IMR-90 (cell line): ENCODE data around the gene PPP1R12B. TPM values are rescaled to one million over a fixed set of nuclear protein-coding genes. Genes with fewer than 3 reads are reported as not detected.

Experiments
- ATAC-seq: fragments of 200-7000 bp; cut with Tn5 transposase; 2 replicates; pipeline ENCODE4 v1.9.1; 2020; ENCODE audit warnings: low read depth, mild to moderate bottlenecking, moderate library complexity
- BruUV-seq: library from RNA; stranded (reverse); fragments of 400-500 nt; replicated peaks from 2 replicates; lab custom pipeline; 2021; lab: Mats Ljungman, UMichigan
- CTCF ChIA-PET: fragments of 300-600 bp; formaldehyde crosslinking; extraction: SDS; loops from one replicate; lab custom pipeline; 2021; ENCODE audit warnings: antibody characterized with exemption; lab: Yijun Ruan, JAX
- POLR2A ChIA-PET: fragments of 300-600 bp; sonication (Branson Sonifier 250); formaldehyde crosslinking; loops from one replicate; lab custom pipeline; 2022; ENCODE audit warnings: antibody characterized with exemption; ENCODE audit not compliant: unreplicated experiment; lab: Charles Lee
- DNase-seq: peaks from one replicate; pipeline ENCODE4 v3.0.0; 2013
- H2AFZ ChIP-seq: replicated peaks from 2 replicates; pipeline ENCODE3; 2013; ENCODE audit warnings: low read length, mild to moderate bottlenecking; ENCODE audit not compliant: poor library complexity
- H2AK5ac ChIP-seq: 2 replicates; pipeline ENCODE4 v1.6.1; 2013; ENCODE audit warnings: low read depth, low read length, inconsistent platforms
- H2AK9ac ChIP-seq: replicated peaks from 2 replicates; pipeline ENCODE3; 2013; ENCODE audit warnings: mild to moderate bottlenecking, low read depth, low read length, moderate library complexity; ENCODE audit not compliant: poor library complexity
- H2BK120ac ChIP-seq: 2 replicates; pipeline ENCODE4 v1.6.1; 2013; ENCODE audit warnings: low read depth, low read length, inconsistent platforms
- H2BK15ac ChIP-seq: 3 replicates; pipeline ENCODE4 v1.6.1; 2013; ENCODE audit warnings: low read depth, low read length, inconsistent platforms
- H2BK20ac ChIP-seq: 2 replicates; pipeline ENCODE4 v1.6.1; 2013; ENCODE audit warnings: low read depth, mild to moderate bottlenecking, inconsistent platforms, low read length, moderate library complexity
- H2BK5ac ChIP-seq: 2 replicates; pipeline ENCODE4 v1.6.1; 2013; ENCODE audit warnings: mild to moderate bottlenecking, low read depth, low read length, inconsistent platforms; ENCODE audit not compliant: poor library complexity, severe bottlenecking
- H3K14ac ChIP-seq: replicated peaks from 2 replicates; pipeline ENCODE4 v1.6.1; 2013; ENCODE audit warnings: low read depth, low read length, inconsistent platforms
- H3K18ac ChIP-seq: 2 replicates; pipeline ENCODE4 v1.6.1; 2013; ENCODE audit warnings: low read depth, low read length, control low read depth
- H3K23ac ChIP-seq: 2 replicates; pipeline ENCODE4 v1.6.1; 2013; ENCODE audit warnings: low read depth, low read length, inconsistent platforms
- H3K27ac ChIP-seq: 2 replicates; pipeline ENCODE4 v1.5.1; 2013; ENCODE audit warnings: mild to moderate bottlenecking, control low read depth, low read length; ENCODE audit not compliant: insufficient read depth
- H3K27me3 ChIP-seq: 2 replicates; pipeline ENCODE4 v1.6.1; 2013; ENCODE audit warnings: low read length; ENCODE audit not compliant: control insufficient read depth, insufficient read depth
- H3K36me3 ChIP-seq: 2 replicates; pipeline ENCODE4 v1.6.1; 2013; ENCODE audit warnings: low read length, mixed read lengths; ENCODE audit not compliant: control insufficient read depth, insufficient read depth
- H3K4ac ChIP-seq: 2 replicates; pipeline ENCODE4 v1.6.1; 2013; ENCODE audit warnings: low read depth, low read length, inconsistent platforms
- H3K4me1 ChIP-seq: 2 replicates; pipeline ENCODE4 v1.6.1; 2013; ENCODE audit warnings: low read length, mixed read lengths; ENCODE audit not compliant: control insufficient read depth, insufficient read depth
- H3K4me2 ChIP-seq: 2 replicates; pipeline ENCODE4 v1.6.1; 2013; ENCODE audit warnings: low read depth, mild to moderate bottlenecking, control low read depth, low read length, moderate library complexity
- H3K4me3 ChIP-seq: 2 replicates; pipeline ENCODE4 v1.5.1; 2013; ENCODE audit warnings: low read depth, mild to moderate bottlenecking, control low read depth, low read length, moderate library complexity; ENCODE audit not compliant: insufficient read depth
- H3K56ac ChIP-seq: 2 replicates; pipeline ENCODE4 v1.6.1; 2013; ENCODE audit warnings: low read length, inconsistent platforms; ENCODE audit not compliant: insufficient read depth; ENCODE audit errors: extremely low read depth
- H3K79me1 ChIP-seq, 2 experiments: 2 replicates each; pipeline ENCODE4 v1.6.1; 2013; ENCODE audit warnings: low read length in 2 of 2, inconsistent platforms in 1 of 2, low read depth in 1 of 2
- H3K9ac ChIP-seq: 2 replicates; pipeline ENCODE4 v1.6.1; 2013; ENCODE audit warnings: low read depth, low read length, control low read depth
- H3K9me1 ChIP-seq: 2 replicates; pipeline ENCODE4 v1.6.1; 2013; ENCODE audit warnings: low read length, inconsistent platforms; ENCODE audit not compliant: insufficient read depth
- H3K9me3 ChIP-seq: 2 replicates; pipeline ENCODE4 v1.6.1; 2013; ENCODE audit warnings: low read length; ENCODE audit not compliant: control insufficient read depth, insufficient read depth
- H4K20me1 ChIP-seq: 2 replicates; pipeline ENCODE4 v1.6.1; 2013; ENCODE audit warnings: low read length, inconsistent platforms; ENCODE audit not compliant: insufficient read depth
- H4K5ac ChIP-seq: 2 replicates; pipeline ENCODE4 v1.6.1; 2013; ENCODE audit warnings: mild to moderate bottlenecking, low read depth, low read length, control low read depth
- H4K8ac ChIP-seq, 2 experiments: 2 replicates each; pipeline ENCODE4 v1.6.1; 2013; ENCODE audit warnings: low read depth in 2 of 2, low read length in 2 of 2, control low read depth in 1 of 2, inconsistent platforms in 1 of 2
- H4K91ac ChIP-seq: 2 replicates; pipeline ENCODE4 v1.6.1; 2013; ENCODE audit warnings: low read depth, low read length, inconsistent platforms; ENCODE audit not compliant: insufficient read depth
- BHLHE40 ChIP-seq: fragments of 150-350 bp; IDR thresholded peaks from 2 replicates; pipeline ENCODE4 v1.6.1; 2016; ENCODE audit warnings: mild to moderate bottlenecking, low read depth, low read length
- CEBPB ChIP-seq: IDR thresholded peaks from 2 replicates; pipeline ENCODE4 v1.6.1; 2012; ENCODE audit warnings: low read depth, low read length, improper control_type of control experiment
- CHD1 ChIP-seq: IDR thresholded peaks from 2 replicates; pipeline ENCODE4 v1.6.1; 2012; ENCODE audit warnings: low read depth, low read length, improper control_type of control experiment
- CTCF ChIP-seq: conservative IDR thresholded peaks from 2 replicates; pipeline ENCODE4 v1.5.1; 2012; ENCODE audit warnings: mild to moderate bottlenecking, low read depth, low read length, improper control_type of control experiment
- FOS ChIP-seq: fragments of 150-350 bp; IDR thresholded peaks from 2 replicates; pipeline ENCODE4 v1.6.1; 2016; ENCODE audit warnings: low read depth, low read length
- MAFK ChIP-seq: IDR thresholded peaks from 2 replicates; pipeline ENCODE4 v1.6.1; 2012; ENCODE audit warnings: low read depth, low read length, improper control_type of control experiment
- MAZ ChIP-seq: IDR thresholded peaks from 2 replicates; pipeline ENCODE4 v1.6.1; 2012; ENCODE audit warnings: low read depth, mild to moderate bottlenecking, low read length, improper control_type of control experiment, moderate library complexity, borderline replicate concordance
- MXI1 ChIP-seq: IDR thresholded peaks from 2 replicates; pipeline ENCODE4 v1.6.1; 2012; ENCODE audit warnings: low read depth, mild to moderate bottlenecking, low read length, moderate library complexity, borderline replicate concordance
- NFE2L2 ChIP-seq: fragments of 150-350 bp; IDR thresholded peaks from 2 replicates; pipeline ENCODE4 v1.6.1; 2016; ENCODE audit warnings: low read depth, mild to moderate bottlenecking, low read length
- POLR2A ChIP-seq: IDR thresholded peaks from 2 replicates; pipeline ENCODE4 v1.6.1; 2012; ENCODE audit warnings: mild to moderate bottlenecking, low read depth, low read length
- RAD21 ChIP-seq: IDR thresholded peaks from 2 replicates; pipeline ENCODE4 v1.6.1; 2012; ENCODE audit warnings: low read length, improper control_type of control experiment
- RCOR1 ChIP-seq: IDR thresholded peaks from 2 replicates; pipeline ENCODE4 v1.6.1; 2012; ENCODE audit warnings: mild to moderate bottlenecking, low read length, improper control_type of control experiment; ENCODE audit not compliant: insufficient replicate concordance
- RFX5 ChIP-seq: IDR thresholded peaks from 2 replicates; pipeline ENCODE4 v1.8.0; 2012; ENCODE audit warnings: low read depth, mild to moderate bottlenecking, low read length, moderate library complexity
- SMC3 ChIP-seq: fragments of 150-350 bp; IDR thresholded peaks from 2 replicates; pipeline ENCODE4 v1.6.1; 2016; ENCODE audit warnings: low read depth, mild to moderate bottlenecking, antibody characterized with exemption, low read length, moderate library complexity
- WGBS, 2 experiments: methylation state at CpG; one replicate each; pipeline versions ENCODE4 v1.1.5 to v1.1.7; 2013; ENCODE audit warnings: missing lambda C conversion rate in 2 of 2; ENCODE audit not compliant: insufficient read length in 1 of 2; ENCODE audit errors: extremely low coverage in 2 of 2; 5-methylcytosine and 5-hydroxymethylcytosine counted together
- dilution Hi-C: fragments of 300-500 bp; cut with HindIII; formaldehyde crosslinking; loops from one replicate; pipeline ENCODE4 v1.14.3; 2018; ENCODE audit warnings: low sequenced_read_pairs; ENCODE audit not compliant: unreplicated experiment
- in situ Hi-C: fragments of 300-500 bp; cut with MboI; formaldehyde crosslinking; loops from 3 replicates; pipeline ENCODE4 v1.14.3; 2019; ENCODE audit warnings: low sequenced_read_pairs, inconsistent platforms, mixed read lengths
- intact Hi-C: fragments of 100-400 bp; cut with micrococcal nuclease; formaldehyde crosslinking; loops from 2 replicates; pipeline ENCODE4 v1.10.0; 2022
- polyA plus RNA-seq, 3 experiments: library from polyadenylated mRNA; depleted of rRNA; stranded (reverse); fragments of >200 nt; gene quantifications; 2 replicates each; pipeline ENCODE4 v1.2.3, GENCODE V29; 2012; ENCODE audit warnings: low replicate concordance in 1 of 3
- total RNA-seq: library from RNA; depleted of rRNA; stranded (reverse); fragments of >200 nt; gene quantifications from 2 replicates; pipeline ENCODE4 v1.2.3, GENCODE V29; 2012
- TF ChIP-seq, protein P1 (sequence below): fragments of 150-350 bp; IDR thresholded peaks from 2 replicates; pipeline ENCODE4 v1.6.1; 2016; ENCODE audit warnings: low read depth, mild to moderate bottlenecking, low read length, moderate library complexity, borderline replicate concordance
- TF ChIP-seq, protein P2 (sequence below): fragments of 150-350 bp; IDR thresholded peaks from 2 replicates; pipeline ENCODE4 v1.6.1; 2017; ENCODE audit warnings: mild to moderate bottlenecking, antibody characterized with exemption, low read length, low read depth

Gene PPP1R12B
- total and polyA plus RNA-seq, 2 of the 4 experiments (the other 2 are of a cell fraction), result 8.5 to 12.0 TPM

DNA sequence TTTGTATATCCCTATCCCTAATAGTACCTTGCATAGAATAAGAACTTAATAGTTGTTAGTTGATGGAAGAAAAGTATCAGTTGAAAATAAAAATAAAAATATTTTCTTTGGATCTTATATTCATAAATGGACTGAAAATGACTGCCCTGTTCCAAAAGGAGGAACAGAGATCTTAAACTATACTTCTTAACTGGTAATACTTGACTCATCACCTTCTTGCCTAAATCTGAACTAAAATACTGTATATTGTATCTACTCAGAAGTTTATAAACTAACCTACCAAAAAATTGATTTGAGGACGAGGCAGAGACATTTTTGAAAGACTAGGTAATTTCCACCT lies 182.9 kb downstream of the PPP1R12B start:
- no peak for TF ChIP-seq SMC3
- no peak for TF ChIP-seq MAZ
- TF ChIP-seq CHD1, result no peak
- no peak for TF ChIP-seq BHLHE40
- no peak for TF ChIP-seq MAFK
- TF ChIP-seq FOS, result no peak
- TF ChIP-seq RAD21, result no peak
- TF ChIP-seq, protein P1, sequence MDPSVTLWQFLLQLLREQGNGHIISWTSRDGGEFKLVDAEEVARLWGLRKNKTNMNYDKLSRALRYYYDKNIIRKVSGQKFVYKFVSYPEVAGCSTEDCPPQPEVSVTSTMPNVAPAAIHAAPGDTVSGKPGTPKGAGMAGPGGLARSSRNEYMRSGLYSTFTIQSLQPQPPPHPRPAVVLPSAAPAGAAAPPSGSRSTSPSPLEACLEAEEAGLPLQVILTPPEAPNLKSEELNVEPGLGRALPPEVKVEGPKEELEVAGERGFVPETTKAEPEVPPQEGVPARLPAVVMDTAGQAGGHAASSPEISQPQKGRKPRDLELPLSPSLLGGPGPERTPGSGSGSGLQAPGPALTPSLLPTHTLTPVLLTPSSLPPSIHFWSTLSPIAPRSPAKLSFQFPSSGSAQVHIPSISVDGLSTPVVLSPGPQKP, result no peak
- TF ChIP-seq RCOR1, result no peak
- TF ChIP-seq CTCF, result no peak
- TF ChIP-seq, protein P2, sequence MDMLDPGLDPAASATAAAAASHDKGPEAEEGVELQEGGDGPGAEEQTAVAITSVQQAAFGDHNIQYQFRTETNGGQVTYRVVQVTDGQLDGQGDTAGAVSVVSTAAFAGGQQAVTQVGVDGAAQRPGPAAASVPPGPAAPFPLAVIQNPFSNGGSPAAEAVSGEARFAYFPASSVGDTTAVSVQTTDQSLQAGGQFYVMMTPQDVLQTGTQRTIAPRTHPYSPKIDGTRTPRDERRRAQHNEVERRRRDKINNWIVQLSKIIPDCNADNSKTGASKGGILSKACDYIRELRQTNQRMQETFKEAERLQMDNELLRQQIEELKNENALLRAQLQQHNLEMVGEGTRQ, result no peak
- no peak for TF ChIP-seq MXI1
- no peak for TF ChIP-seq CEBPB
- no peak for TF ChIP-seq POLR2A
- TF ChIP-seq NFE2L2, result no peak
- TF ChIP-seq RFX5, result no peak
- Histone ChIP-seq H4K20me1 (no peaks in the 10 kb centered on the region), H4K8ac (peak overlapping the region in 1 of 2 experiments; percentile 52; a peak in 2 of 4 replicates), H4K5ac (no peak overlapping the region; the same call in 1 of the 2 replicates), H3K9ac (no peak overlapping the region), H2AK9ac (no peak overlapping the region), H3K4me3 (no peak overlapping the region), H3K56ac (no peak overlapping the region), H3K27ac (no peak overlapping the region), H2AK5ac (no peak overlapping the region), H3K14ac (no peak overlapping the region), H3K4ac (no peak overlapping the region), H4K91ac (no peak overlapping the region), H3K9me1 (no peaks in the 10 kb centered on the region; the same call in 1 of the 2 replicates), H2AFZ (no peak overlapping the region), H3K27me3 (no peaks in the 10 kb centered on the region), H3K9me3 (no peaks in the 10 kb centered on the region), H2BK15ac (no peak overlapping the region), H3K36me3 (no peaks in the 10 kb centered on the region), H2BK120ac (no peak overlapping the region), H3K79me1 (no peaks in the 10 kb centered on the region), H2BK5ac (no peak overlapping the region), H3K23ac (no peak overlapping the region), H3K4me1 (no peaks in the 10 kb centered on the region; the same call in 1 of the 2 replicates), H2BK20ac (no peak overlapping the region), H3K18ac (no peak overlapping the region; the same call in 1 of the 2 replicates), H3K4me2 (peak overlapping the region; percentile 82; the same call in 1 of the 2 replicates)
- ChIA-PET POLR2A (no interaction called here), CTCF (no interaction called here)
- in situ Hi-C loops (no loop called here), dilution Hi-C loops (no loop called here), intact Hi-C loops (no loop called here)
- no TSS peak for BruUV-seq
- WGBS, 2 experiments, result no CpG with 5 or more reads among the region's 1 CpG
- no peak for DNase-seq
- ATAC-seq, result peak; percentile 27; the same call in 1 of the 2 replicates
